GM18499 (cell line): ENCODE measurements around the gene MED23.

Experiments
- ATAC-seq: cut with Tn5 transposase; IDR thresholded peaks from one replicate; pipeline ENCODE4 v1.9.1; 2021; ENCODE audit warnings: moderate number of reproducible peaks; ENCODE audit not compliant: insufficient read depth, unreplicated experiment

MED23 gene, protein sequence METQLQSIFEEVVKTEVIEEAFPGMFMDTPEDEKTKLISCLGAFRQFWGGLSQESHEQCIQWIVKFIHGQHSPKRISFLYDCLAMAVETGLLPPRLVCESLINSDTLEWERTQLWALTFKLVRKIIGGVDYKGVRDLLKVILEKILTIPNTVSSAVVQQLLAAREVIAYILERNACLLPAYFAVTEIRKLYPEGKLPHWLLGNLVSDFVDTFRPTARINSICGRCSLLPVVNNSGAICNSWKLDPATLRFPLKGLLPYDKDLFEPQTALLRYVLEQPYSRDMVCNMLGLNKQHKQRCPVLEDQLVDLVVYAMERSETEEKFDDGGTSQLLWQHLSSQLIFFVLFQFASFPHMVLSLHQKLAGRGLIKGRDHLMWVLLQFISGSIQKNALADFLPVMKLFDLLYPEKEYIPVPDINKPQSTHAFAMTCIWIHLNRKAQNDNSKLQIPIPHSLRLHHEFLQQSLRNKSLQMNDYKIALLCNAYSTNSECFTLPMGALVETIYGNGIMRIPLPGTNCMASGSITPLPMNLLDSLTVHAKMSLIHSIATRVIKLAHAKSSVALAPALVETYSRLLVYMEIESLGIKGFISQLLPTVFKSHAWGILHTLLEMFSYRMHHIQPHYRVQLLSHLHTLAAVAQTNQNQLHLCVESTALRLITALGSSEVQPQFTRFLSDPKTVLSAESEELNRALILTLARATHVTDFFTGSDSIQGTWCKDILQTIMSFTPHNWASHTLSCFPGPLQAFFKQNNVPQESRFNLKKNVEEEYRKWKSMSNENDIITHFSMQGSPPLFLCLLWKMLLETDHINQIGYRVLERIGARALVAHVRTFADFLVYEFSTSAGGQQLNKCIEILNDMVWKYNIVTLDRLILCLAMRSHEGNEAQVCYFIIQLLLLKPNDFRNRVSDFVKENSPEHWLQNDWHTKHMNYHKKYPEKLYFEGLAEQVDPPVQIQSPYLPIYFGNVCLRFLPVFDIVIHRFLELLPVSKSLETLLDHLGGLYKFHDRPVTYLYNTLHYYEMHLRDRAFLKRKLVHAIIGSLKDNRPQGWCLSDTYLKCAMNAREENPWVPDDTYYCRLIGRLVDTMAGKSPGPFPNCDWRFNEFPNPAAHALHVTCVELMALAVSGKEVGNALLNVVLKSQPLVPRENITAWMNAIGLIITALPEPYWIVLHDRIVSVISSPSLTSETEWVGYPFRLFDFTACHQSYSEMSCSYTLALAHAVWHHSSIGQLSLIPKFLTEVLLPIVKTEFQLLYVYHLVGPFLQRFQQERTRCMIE (N-terminal part only)

DNA sequence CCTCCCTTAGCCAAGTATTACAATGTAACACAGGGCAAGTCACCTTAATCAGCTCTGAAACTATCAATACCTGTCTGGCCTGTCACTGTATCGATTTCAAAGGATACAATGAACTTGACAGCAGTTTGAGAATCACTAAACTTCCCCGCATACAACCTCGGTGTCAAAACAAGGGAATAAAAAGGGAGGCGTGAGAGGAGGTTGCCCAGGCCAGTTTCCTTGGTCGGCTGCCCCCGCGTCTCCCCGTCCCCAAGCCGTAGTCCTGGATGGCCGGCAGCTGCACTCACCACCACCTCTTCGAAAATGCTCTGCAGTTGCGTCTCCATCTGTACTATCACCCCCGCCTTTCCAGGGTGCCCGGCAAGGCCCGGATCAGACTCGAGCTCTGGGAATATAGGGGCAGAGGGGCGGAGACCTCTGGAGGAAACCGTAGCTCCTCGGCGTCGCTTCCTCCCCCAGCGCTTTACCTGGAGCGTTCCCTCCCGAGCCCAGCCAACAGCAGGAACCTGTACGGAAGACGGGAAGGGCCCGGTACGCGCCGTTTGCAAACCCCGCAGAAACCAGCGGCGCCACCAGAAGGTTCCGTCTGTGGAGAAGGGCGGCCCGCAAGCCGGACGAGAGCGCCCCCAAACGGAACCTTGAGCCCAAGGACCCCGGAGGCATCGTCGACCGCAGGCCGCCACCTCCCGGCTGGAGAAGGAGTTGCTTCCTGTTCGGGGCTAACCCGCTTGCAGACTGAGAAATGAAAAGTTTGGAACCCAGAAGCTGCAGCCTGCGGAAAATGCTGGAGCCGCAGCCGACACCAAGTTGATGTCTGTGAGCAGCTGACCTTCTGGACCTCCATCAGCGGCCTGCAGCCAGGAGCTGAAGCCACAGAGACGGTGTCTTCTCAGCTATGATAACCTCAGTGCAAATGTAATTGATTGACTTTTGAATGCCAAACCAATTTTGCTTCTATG is at the start of gene MED23:
MED23 (minus strand) TSS at position 519 of the 959 bp plus-strand sequence; CDS start at position 326, 193 bp downstream.
- ATAC-seq, result peak; percentile 90

DNA sequence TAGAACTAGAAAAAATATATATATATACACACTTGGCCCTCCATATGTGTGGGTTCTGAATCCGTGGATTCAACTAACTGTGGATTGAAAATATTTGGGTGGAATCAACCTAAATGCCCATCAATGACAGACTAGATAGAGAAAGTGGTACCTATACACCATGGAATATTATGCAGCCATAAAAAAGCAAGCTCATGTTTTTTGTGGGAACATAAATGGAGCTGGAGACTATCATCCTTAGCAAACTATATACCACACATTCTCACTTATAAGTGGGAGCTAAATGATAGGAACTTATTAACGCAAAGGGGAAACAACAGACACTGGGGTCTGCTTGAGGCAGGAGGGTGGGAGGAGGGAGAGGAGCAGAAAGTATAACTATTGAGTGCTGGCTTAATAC is 45.1 kb upstream of the MED23 start:
- no peak for ATAC-seq

DNA sequence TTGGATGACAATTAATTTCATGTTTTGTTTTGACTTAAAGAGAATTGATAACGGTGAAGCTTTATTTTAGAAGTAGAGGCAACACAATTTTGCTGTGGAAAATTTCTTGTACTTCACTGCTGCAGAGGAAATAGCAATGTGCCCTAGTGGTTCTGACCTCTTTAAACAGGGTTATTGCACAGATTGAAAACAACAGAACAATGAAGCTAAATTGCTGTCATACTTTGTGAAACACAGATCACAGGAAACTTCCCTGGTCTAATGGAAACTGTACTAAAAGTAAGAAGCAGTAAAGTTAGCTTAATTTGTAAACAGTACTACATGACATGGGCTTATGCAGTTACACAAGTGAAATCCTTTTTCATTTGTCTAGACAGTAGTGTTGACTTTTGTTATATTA is 41.8 kb upstream of the MED23 start:
- ATAC-seq, result no peak

DNA sequence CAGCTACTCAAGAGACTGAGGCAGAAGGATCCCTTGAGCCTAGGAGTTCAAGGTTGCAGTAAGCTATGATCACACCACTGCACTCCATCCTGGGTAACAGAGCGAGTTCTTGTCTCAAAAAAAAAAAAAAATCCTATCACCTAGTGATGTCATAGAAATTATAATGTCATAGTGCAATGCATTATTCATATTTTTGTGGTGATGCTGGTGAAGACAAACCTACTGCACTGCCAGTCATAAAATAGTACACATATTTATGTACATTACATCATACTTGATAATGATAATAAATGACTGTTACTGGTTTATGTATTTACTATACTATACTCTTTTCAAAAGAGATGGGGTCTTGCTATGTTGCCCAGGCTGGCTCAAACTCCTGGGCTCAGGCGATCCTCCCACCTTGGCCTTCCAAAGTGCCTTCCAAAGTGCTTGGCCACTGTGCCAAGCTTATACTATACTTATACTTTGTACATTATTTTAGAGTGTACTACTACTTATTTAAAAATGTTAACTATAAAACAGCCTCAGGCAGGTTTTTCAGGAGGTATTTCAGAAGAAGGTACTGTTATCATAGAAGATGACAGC is 35.6 kb upstream of the MED23 start:
- ATAC-seq, result no peak

DNA sequence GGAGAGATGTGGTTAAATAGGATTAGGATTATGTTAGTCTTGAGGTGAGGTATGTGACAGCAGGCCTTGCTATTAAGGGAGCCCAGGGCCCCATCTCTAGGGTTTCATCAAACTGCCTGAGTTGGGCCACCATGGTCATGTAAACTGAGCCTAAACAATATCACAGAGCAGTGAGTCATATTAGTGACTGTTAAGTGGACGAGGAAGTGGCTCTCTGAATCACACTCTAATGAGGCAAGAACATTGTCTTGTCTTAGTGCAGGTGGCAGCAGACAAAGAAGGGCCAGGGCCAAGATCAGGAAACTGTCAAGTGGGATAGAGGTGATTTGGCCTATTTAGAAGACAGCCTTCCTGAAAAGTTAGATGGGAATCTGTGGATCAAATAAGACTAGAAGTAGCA is 32.2 kb upstream of the MED23 start:
- ATAC-seq, result no peak

DNA sequence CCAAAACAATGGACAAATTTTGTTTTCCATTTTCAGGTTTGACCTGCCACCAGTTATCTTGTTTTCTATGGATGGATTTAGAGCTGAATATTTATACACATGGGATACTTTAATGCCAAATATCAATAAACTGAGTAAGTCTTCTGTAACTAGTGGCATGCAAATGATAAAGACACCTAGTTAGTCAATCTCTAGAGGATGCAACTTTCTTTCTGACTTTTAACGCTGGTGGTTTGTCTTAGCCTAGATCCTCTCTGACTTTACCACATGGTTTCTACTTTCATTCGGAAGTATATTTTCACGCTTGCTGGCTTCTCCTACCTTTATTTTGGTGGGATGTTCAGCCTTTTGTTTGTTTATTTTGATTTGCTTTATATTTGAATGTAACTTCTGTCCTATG is 30.2 kb upstream of the MED23 start:
- ATAC-seq, result no peak

DNA sequence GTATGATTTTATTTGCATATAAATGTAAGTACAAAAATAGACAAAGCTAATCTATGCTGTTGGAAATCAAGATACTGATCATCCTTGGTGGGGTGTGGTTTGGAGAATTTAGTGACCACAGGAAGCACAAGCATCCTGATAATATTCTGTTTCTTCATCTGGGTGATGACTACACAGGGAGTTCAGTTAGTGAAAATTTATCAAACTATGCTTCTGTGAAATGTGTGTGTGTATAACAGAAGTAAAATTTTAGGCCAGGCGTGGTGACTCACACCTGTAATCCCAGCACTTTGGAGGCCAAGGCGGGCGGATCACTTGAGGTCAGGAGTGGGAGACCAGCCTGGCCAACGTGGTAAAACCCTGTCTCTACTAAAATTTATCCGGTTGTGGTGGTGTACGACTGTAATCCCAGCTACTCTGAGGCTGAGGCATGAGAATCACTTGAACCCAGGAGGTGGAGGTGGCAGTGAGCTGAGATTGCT is 29.6 kb upstream of the MED23 start:
- no peak for ATAC-seq

DNA sequence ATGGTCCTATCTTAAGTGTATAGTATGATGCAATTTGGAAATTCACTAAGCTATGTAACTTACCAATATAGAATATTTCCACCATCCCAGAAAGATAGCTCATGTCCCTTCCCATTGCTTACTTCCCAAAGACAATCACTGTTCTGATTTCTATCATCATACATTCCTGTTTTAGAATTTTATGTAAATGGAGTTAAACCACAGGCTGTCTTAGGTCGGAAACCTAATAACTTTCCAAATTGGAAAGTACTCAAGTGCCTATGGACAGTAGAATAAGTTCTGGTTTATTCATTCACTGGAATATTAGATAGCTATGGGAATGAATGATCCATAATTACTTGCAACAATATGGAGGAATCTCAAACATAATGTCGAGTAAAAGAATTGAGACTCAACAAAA is 29.2 kb upstream of the MED23 start:
- ATAC-seq, result no peak

DNA sequence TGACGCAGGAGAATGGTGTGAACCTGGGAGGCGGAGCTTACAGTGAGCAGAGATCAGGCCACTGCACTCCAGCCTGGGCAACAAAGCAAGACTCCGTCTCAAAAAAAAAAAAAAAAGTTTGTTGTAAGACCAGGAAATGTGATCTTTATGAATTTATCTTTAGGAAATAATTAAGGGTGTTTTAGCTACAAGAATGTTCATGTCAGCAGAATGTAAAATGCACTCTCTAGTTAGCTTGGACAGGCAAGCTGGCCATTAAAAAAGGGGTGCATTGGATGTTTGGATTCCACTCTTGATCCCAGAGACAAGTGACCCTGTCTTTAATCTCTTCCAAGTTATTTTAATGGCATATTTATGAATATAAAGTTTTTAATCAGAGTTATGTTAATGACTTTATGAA is 28.6 kb upstream of the MED23 start:
- no peak for ATAC-seq

DNA sequence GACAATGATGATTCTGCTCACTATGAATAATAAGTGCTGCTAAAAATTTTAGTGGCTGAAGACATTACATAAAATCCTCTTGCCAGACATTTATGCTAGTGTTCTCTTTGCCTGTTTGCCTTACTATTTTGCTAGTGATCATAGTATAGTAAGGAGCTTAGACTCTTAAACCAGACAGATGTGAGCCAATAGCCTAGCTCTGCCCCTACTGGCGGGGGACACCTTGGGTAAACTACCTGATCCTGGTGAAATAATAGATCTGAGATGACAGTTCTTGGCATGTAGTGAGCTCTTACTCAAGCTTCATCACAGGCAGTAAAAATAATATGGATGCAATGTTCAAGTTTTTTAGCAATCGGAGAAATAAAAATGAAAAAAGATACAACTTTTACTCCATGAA is 27.9 kb upstream of the MED23 start:
- ATAC-seq, result no peak

DNA sequence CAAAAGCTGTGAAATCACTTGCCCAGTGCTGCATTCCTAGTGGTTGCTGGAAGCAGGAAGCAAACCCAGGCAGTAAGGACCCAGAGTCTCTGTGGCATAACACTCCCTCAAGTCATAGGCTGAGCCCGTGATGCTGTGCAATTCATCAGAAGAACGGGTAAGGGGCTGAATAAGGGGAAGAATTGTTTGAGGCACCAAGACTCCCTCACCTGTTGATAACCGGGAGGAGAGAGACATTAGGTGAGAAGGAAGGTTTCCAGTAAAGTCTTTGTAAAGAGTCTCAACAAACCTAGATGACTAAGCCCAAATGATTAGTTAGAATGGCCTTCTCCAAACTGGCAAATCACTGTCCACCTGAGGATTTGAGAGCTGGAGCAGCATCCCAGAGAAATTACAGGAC is 27.3 kb upstream of the MED23 start:
- no peak for ATAC-seq

DNA sequence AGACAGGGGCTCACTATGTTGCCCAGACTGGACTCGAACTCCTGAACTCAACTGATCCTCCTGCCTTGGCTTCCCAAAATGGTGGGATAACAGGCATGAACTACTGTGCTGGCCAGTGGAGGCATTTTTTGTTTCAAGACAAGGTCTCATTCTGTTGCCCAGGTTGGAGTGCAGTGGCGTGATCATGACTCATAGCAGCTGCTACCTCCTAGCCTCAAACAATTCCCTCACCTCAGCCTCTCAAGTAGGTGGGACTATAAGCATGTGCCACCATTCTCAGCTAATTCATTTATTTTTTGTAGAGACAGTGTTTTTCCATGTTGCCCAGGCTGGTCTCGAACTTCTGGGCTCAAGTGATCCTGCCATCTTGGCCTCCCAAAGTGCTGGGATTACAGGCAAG is 26.3 kb upstream of the MED23 start:
- no peak for ATAC-seq

DNA sequence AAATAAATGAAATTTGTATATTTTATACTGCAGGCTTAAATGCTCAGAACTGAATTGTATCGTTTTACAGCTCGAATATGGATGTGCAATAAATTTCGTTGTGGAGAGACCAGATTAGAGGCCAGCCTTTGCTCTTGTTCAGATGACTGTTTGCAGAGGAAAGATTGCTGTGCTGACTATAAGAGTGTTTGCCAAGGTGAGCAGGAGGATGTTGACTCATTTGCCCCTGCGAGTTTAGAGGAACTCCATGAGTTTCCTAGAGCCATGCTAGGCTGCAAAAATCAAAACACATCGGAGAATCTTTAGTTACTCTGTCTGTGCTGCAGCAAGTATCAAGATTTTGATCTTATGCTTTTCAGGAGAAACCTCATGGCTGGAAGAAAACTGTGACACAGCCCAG is 24.4 kb upstream of the MED23 start:
- ATAC-seq, result no peak

DNA sequence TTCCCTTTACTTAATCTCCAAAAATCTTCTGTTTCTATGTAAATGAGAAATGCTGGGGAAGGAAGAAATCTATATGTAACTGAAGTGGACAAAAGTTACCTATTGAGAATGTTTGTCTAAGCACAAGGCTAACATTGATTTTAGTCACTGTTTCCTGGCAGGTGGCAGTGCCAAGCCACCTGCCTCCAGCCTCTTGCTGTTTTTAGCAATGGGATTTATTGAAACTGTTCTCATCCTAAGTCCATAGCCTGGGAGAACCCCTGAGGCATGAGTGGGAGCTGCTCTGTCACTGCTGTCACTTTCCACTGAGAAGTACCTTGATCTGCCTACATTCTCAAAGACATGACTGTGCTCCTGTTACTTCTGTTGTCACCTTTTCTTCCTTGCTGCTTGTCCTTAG is 23.7 kb upstream of the MED23 start:
- ATAC-seq, result no peak

DNA sequence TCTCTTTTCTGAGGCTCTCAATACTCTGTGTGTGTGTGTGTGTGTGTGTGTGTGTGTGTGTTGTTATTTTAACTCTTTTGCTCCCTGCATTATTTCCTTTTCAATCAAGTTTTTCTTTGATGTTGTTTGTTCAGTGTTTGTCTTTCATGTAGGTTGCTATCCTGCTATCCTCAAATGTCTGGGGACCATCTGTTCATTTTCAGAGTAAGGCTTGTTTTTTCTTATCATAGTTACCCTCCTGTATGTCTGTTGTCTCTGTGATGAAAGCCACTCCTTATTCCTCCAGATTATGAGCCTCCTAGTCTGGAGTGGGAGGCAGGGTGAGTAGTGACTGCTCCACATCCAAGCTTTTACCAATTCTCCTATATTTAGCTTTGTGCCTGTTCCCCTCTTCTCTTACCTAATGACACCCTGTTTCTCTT is 18.2 kb upstream of the MED23 start:
- ATAC-seq, result no peak

DNA sequence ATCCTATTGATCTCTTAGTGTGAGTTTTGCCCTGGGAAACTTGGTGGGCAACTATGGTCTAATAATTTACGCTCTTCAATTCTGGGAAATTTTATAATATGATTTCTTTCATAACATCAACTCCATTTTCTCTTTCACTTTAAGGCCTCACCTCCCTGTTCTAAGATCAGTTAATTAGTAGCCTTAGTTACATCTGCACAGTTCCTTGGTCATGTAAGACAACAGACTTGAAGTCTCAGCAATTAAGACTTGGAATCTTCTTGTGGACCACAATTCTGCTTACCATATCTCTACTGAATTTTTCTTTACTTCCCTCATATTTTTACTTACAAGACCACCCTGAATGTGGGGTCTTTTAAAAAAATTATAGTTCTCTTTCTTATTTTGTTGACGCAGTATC is 17.8 kb upstream of the MED23 start:
- no peak for ATAC-seq

DNA sequence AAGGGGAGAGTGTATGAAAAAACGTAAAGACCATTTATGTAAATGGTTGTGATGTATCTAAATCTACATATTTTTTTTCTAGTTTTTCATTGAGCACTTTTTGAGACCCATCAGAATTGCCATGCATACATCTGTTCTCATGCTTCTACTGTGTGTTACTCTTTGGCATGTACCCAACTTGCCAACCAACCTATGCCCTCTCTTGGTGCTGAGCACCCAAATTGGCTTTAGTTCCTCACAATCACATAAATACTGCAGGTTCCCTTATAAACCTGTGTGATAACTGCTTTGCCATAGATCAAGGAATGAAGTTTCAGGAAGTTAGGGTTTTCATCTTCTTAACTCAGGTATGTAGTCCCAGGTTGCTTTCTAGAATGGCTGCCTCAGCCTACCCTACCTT is 16.9 kb upstream of the MED23 start:
- no peak for ATAC-seq

DNA sequence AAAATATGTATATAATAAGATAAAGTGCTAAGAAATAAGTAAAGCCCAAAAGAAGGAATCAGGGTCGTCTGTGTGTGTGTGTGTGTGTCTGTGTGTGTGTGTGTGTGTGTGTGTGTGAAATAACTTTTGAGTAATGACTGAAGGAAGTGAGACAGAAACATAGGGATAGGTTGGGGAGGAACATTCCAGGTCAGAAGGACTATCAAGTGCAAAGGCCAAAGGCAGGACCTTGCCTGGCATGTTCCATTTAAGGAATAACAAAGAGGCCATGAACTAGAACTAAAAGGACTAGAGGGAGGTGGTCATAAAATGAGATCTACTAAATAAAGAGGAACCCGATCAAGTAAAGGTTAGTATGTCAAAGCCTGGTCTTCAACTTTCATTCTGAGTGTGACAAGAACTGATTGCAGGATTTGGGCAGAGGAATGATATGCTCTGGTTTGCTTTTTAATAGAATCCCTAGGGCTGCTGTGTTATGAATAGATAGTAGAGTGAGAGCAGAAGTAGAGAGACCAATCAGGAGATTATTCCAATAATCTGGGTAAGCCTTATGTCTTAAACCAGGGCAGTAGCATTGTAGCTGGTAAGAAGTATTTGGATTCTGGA is 15.9 kb upstream of the MED23 start:
- no peak for ATAC-seq
